Urothelium cell line (cell line): ENCODE measurements around the gene QRICH1.
A peak's percentile ranks its signal among the peaks of the same experiment; 100 is the strongest.

Source experiments
- DNase-seq: peaks from one replicate; pipeline ENCODE4 v3.0.0; 2011; ENCODE audit warnings: low spot score, mixed read lengths
- FAIRE-seq: peaks from 2 replicates; lab custom pipeline; 2011; peaks lifted over from hg19 to GRCh38; lab: Jason Lieb, UNC

Gene QRICH1

DNA sequence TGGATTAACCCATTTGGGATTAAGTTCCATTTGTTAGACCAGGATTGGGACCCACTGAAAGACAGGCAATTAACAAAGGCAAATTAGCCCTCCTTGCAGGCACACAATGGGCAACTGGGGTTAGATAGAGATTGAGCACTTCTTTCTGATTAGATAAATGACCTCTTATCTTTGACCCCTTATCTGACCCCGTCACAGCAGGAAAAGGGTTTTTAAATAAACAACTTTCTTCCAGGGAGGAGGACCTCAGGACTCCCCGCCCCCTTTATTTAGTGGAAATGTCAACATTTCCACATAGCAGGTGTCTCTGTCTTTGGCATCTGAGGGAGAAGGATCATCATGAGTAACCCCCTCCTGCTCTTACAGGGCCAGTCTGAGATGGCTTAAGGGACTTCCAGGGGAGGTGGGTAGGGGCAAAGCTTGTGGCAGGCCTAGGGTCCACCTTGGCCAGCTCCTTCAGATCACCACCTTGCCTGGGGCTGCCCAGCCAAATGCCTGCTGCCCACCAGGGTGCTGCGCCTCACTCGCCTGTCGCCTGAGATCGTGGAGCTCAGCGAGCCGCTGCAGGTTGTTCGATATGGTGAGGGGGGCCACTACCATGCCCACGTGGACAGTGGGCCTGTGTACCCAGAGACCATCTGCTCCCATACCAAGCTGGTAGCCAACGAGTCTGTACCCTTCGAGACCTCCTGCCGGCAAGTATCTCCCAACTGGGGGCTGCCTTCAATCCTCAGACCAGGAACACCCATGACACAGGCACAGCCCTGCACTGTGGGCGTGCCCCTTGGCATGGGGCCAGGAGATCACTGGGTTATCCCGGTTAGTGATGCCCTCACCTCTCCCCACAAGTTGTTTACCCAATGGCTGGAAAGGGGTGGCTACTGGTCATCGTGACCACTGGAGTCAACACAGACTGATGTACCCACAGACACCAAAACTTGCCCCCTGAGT, 89.2 kb downstream of the QRICH1 start:
- DNase-seq (no peak), FAIRE-seq (no peak)

DNA sequence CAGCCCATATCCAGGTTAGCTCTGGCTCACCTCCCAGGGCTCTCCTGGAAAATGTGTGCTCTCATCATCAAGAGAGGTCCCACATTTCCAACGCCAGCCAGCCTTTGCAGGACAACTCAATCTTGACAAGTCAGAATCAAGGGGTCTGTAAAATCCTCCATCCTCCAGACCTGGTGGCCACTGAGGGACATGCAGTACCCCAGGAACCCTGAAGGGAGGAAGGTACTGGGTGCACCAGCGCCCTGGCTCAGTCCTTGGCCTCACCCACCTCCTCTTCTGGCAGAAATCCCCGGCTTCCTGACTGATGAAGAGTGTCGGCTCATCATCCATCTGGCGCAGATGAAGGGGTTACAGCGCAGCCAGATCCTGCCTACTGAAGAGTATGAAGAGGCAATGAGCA, 92.7 kb downstream of the QRICH1 start:
- DNase-seq = no peak
- FAIRE-seq = no peak

- FAIRE-seq (peak; percentile 56), DNase-seq (no peak)
These were observed 94.6 kb downstream of the QRICH1 start for GRCh38 chr3:48999085-48999858.

GRCh38 chr3:48997714-48998637, 95.9 kb downstream of the QRICH1 start:
- no peak for FAIRE-seq
- DNase-seq = no peak

DNA sequence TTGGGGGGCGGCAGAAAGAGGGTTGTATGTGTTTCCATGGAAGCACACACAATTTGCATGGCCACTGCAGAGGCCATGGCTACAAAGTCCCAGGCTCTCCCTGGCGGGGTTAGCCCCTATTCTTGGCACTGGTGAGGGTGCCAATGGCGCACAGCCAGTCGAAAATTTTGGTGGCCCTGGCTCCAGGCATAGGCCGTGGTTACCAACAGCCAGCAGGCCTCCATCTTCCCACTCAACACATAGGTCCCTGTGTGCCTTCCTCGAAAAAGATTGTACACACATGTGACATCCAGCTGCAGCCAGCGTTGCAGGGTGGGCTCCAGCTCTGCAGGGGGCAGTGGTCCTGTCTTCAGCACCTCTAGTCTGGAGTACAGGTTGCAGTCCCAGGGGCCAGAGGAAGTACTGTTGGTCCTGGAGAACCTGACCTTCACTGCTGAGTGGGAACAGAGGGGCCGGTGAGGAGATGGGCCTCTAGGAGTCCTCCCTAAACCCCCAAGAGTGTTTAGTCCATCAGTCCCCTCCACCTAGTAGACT, 96.7 kb downstream of the QRICH1 start:
- no peak for FAIRE-seq
- no peak for DNase-seq

GRCh38 chr3:48996640-48997039, 97.2 kb downstream of the QRICH1 start:
- no peak for FAIRE-seq
- DNase-seq = no peak

- DNase-seq = no peak
- no peak for FAIRE-seq
These were observed 100.0 kb downstream of the QRICH1 start for GRCh38 chr3:48993834-48994233.

- FAIRE-seq (no peak), DNase-seq (no peak)
These were observed 101.9 kb downstream of the QRICH1 start for GRCh38 chr3:48991851-48992545.

GRCh38 chr3:48990636-48991469, 103.0 kb downstream of the QRICH1 start:
- no peak for FAIRE-seq

DNA sequence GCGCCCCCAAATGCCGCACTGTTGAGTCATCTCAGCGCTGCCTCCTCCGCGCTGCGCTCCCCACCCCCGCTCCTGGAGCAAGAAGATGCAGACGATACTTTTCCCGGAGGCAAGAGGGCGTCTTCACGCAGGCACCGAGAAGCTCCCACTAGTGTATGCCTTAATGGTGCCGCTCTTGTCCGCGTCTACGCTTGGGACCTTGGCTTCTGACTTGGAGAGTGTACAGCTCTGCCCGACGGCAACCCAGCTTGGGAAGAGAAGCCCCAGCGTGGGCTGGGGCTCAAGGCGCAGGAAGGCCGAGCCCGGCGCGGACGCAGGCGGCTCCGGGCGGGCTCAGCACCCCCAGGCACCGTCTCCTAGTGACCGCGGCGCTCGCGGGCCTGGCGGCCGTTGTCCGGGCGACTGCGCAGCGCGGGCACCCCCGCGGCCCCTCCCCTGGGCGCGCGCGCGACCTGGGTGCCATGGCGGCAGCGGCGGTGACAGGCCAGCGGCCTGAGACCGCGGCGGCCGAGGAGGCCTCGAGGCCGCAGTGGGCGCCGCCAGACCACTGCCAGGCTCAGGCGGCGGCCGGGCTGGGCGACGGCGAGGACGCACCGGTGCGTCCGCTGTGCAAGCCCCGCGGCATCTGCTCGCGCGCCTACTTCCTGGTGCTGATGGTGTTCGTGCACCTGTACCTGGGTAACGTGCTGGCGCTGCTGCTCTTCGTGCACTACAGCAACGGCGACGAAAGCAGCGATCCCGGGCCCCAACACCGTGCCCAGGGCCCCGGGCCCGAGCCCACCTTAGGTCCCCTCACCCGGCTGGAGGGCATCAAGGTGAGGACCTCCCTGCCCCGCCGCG, 103.9 kb downstream of the QRICH1 start, which contains the start of gene P4HTM:
Gene P4HTM, plus strand, starts transcription at position 446 of the 840 bp plus-strand sequence. Its CDS starts 16 bp downstream, at position 462.
- DNase-seq (peak; percentile 91), FAIRE-seq (peak; percentile 83)

More at GRCh38 chr3:48990636-48991469, 103.0 kb downstream of the QRICH1 start:
- DNase-seq = no peak

DNA sequence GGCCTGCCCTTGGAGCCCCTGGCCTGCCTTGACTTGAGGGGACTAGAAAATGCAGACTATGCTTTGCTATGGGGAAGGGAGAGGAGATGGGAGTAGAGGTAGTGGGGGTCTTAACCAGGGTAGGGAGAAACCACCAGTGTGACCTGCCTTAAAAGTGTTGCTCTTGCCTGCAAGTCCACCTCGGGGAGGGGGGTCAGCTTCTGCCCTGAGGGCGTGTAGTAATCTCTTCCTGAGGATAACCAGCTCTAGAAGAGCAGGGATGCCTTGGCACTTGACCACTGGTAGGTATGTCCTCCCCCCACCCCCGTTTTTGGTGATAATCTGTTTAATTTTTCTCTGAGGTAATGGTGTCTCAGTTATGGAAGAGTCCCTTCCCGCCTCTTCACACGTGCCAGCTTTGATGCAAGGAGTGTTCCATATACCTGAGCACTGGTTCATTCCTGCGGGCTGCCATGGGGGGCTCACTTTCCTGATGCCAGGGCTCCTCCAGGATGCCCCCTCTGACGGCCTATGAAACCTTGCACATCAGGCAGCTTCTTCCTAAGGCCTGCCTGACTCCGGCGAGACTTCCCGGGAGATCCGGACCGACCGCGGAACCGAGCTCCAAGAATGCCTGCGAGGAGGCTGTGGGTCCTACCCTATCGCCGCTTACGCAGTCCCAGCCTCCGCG, 104.6 kb downstream of the QRICH1 start:
- DNase-seq (peak; percentile 29), FAIRE-seq (no peak)

- FAIRE-seq = no peak
- DNase-seq = no peak
These were observed 108.0 kb downstream of the QRICH1 start for GRCh38 chr3:48985831-48986376.

DNA sequence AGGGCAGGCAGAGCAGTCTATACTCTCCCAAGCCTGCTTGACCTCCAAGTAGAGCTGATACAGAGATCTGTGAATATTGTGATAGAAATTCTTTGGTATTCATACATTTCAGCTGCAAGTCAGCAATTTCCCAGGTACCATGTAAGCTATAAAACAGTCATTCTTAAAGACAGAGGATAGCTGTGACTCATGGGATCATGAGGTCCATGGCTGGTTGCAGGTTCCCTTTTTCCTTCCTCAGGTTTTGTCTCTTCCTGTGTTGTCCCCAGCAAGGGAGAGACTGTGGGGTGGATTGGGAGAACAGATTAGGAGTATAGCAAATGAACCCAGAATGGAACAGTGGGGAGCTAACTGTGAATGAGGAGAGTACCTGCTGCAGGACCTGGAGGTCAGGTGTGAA, 109.2 kb downstream of the QRICH1 start:
- no peak for FAIRE-seq

DNA sequence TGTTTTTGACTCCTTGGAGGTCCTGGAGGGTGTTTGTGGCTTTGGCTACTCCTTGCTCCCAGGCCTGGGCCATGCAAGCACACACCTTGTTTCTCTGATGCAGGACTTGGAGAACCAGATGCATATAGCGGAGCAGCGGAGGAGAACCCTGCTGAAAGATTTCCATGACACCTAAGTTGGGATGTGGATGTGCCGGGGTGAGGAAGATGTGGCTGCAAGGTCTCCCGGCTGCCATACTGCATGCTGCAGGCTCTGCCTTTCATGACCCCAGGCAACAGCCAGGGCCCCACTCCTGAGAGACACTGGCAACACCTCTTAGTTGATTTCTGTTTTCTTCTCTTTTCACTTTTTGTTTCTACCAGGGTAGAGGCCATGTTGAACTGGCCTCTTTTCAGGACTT, 110.8 kb downstream of the QRICH1 start:
- FAIRE-seq (no peak), DNase-seq (no peak)

More for the DNA sequence above, 109.2 kb downstream of the QRICH1 start:
- no peak for DNase-seq

GRCh38 chr3:48982686-48983085, 111.2 kb downstream of the QRICH1 start:
- no peak for FAIRE-seq
- no peak for DNase-seq

DNA sequence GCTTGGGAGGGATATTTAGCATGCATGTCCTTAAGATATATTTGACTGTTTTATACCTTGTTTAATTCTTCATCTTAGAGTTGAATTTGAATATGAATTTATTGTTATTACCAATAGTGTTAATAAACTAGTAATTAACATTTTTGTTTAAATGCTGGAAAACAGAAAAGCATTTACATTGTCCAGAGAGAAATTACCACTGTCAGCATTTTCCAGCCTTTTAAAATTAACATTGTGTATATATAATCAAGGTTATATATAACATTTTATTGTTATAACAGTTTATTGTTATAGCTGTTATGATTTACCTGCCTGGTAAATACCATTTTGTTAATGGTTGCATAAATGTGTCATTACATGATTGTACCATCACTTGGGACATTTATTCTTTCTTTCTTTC, 111.9 kb downstream of the QRICH1 start:
- DNase-seq = no peak
- FAIRE-seq = no peak

- FAIRE-seq = no peak
- DNase-seq = no peak
These were observed 113.6 kb downstream of the QRICH1 start for GRCh38 chr3:48980295-48980694.
